HEK293 (cell line): Measurements from ENCODE around the gene BMS1.

Source experiments
- CTCF ChIA-PET: fragments of 350-600 bp; formaldehyde crosslinking; extraction: SDS; loops from one replicate; lab custom pipeline; 2021; ENCODE audit warnings: antibody characterized with exemption; lab: Yijun Ruan, JAX
- POLR2A ChIA-PET: fragments of 300-600 bp; formaldehyde crosslinking; extraction: SDS; loops from one replicate; lab custom pipeline; 2020; ENCODE audit warnings: antibody characterized with exemption, inconsistent platforms; lab: Yijun Ruan, JAX
- H3K27ac ChIP-seq: fragments of 200-500 bp; sonication (Bioruptor generic); 2 replicates; pipeline ENCODE4 v1.5.1; 2014; ENCODE audit warnings: low read depth, low read length, control low read depth, inconsistent platforms; ENCODE audit errors: extremely low read depth
- H3K36me3 ChIP-seq, 2 experiments: fragments of 200-500 bp in 1 of 2; sonication (Bioruptor generic) in 1 of 2; 1 replicate in 1 of 2; 2 replicates in 1 of 2; pipeline ENCODE4 v1.5.1; 2014 to 2017; ENCODE audit warnings: inconsistent platforms in 2 of 2, low read length in 2 of 2; ENCODE audit not compliant: control insufficient read depth in 2 of 2, insufficient read depth in 1 of 2
- H3K4me1 ChIP-seq: fragments of 200-500 bp; sonication (Bioruptor generic); 2 replicates; pipeline ENCODE4 v1.5.1; 2014; ENCODE audit warnings: mild to moderate bottlenecking, low read length, inconsistent platforms; ENCODE audit not compliant: control insufficient read depth, insufficient read depth
- H3K4me3 ChIP-seq: 2 replicates; pipeline ENCODE4 v1.5.1; 2011; ENCODE audit warnings: low read depth, mild to moderate bottlenecking, control low read depth, low read length, moderate library complexity
- H3K9me3 ChIP-seq: fragments of 200-500 bp; sonication (Bioruptor generic); 2 replicates; pipeline ENCODE4 v1.5.1; 2014; ENCODE audit warnings: low read depth, low read length, inconsistent platforms; ENCODE audit not compliant: control insufficient read depth, insufficient read depth
- BCL11B ChIP-seq: fragments of 450-650 bp; formaldehyde crosslinking; IDR thresholded peaks from 2 replicates; pipeline ENCODE4 v1.5.1; 2016; ENCODE audit warnings: low read depth, missing biosample characterization, missing genetic modification characterization
- FEZF1 ChIP-seq: fragments of 450-650 bp; formaldehyde crosslinking; IDR thresholded peaks from 2 replicates; pipeline ENCODE4 v1.5.1; 2016; ENCODE audit warnings: missing biosample characterization, missing genetic modification characterization
- GFI1B ChIP-seq: fragments of 450-650 bp; formaldehyde crosslinking; IDR thresholded peaks from 2 replicates; pipeline ENCODE4 v1.5.1; 2016; ENCODE audit warnings: missing biosample characterization, missing genetic modification characterization
- IKZF3 ChIP-seq: fragments of 450-650 bp; IDR thresholded peaks from 2 replicates; pipeline ENCODE4 v1.5.0; 2018; ENCODE audit warnings: missing biosample characterization, mild to moderate bottlenecking, missing genetic modification characterization, moderate library complexity
- KLF9 ChIP-seq: fragments of 450-650 bp; formaldehyde crosslinking; IDR thresholded peaks from 2 replicates; pipeline ENCODE4 v1.5.1; 2016; ENCODE audit warnings: missing biosample characterization, missing genetic modification characterization, low read depth
- SCRT1 ChIP-seq: fragments of 450-650 bp; formaldehyde crosslinking; IDR thresholded peaks from 2 replicates; pipeline ENCODE4 v1.5.1; 2016; ENCODE audit warnings: missing biosample characterization, missing genetic modification characterization, borderline replicate concordance
- SP2 ChIP-seq: fragments of 450-650 bp; formaldehyde crosslinking; IDR thresholded peaks from 2 replicates; pipeline ENCODE4 v1.5.1; 2016; ENCODE audit warnings: missing biosample characterization, missing genetic modification characterization
- ZBTB7A ChIP-seq: fragments of 450-650 bp; formaldehyde crosslinking; IDR thresholded peaks from 2 replicates; pipeline ENCODE4 v1.5.1; 2016; ENCODE audit warnings: low read depth, missing biosample characterization, missing genetic modification characterization
- ZNF114 ChIP-seq: fragments of 450-650 bp; formaldehyde crosslinking; IDR thresholded peaks from 2 replicates; pipeline ENCODE4 v1.5.0; 2017; ENCODE audit warnings: missing biosample characterization, missing genetic modification characterization
- ZNF146 ChIP-seq: fragments of 450-650 bp; formaldehyde crosslinking; IDR thresholded peaks from 2 replicates; pipeline ENCODE4 v1.5.1; 2016; ENCODE audit warnings: missing biosample characterization, missing genetic modification characterization
- ZNF510 ChIP-seq: fragments of 450-650 bp; formaldehyde crosslinking; IDR thresholded peaks from 2 replicates; pipeline ENCODE4 v1.5.1; 2018; ENCODE audit warnings: mild to moderate bottlenecking, missing genetic modification characterization, missing biosample characterization; ENCODE audit not compliant: insufficient replicate concordance
- ZNF558 ChIP-seq: fragments of 450-650 bp; formaldehyde crosslinking; IDR thresholded peaks from 2 replicates; pipeline ENCODE4 v1.5.1; 2016; ENCODE audit warnings: missing biosample characterization, missing genetic modification characterization
- ZNF610 ChIP-seq: fragments of 450-650 bp; formaldehyde crosslinking; IDR thresholded peaks from 2 replicates; pipeline ENCODE4 v1.5.1; 2016; ENCODE audit warnings: missing biosample characterization, missing genetic modification characterization, borderline replicate concordance
- ZNF660 ChIP-seq: fragments of 450-650 bp; IDR thresholded peaks from 2 replicates; pipeline ENCODE4 v1.5.1; 2018; ENCODE audit warnings: missing biosample characterization, mild to moderate bottlenecking, missing genetic modification characterization
- ZNF747 ChIP-seq: fragments of 450-650 bp; formaldehyde crosslinking; IDR thresholded peaks from 2 replicates; pipeline ENCODE4 v1.5.1; 2016; ENCODE audit warnings: missing biosample characterization, missing genetic modification characterization
- ZNF785 ChIP-seq: fragments of 450-650 bp; formaldehyde crosslinking; IDR thresholded peaks from 2 replicates; pipeline ENCODE4 v1.5.1; 2016; ENCODE audit warnings: missing biosample characterization, missing genetic modification characterization
- TF ChIP-seq, protein P1 (sequence below): fragments of 450-650 bp; formaldehyde crosslinking; conservative IDR thresholded peaks from 2 replicates; pipeline ENCODE4 v1.5.1; 2016; ENCODE audit warnings: low read depth, missing biosample characterization, missing genetic modification characterization
- TF ChIP-seq, protein P2 (sequence below): sonication (generic); formaldehyde crosslinking; IDR thresholded peaks from 2 replicates; pipeline ENCODE4 v1.8.1; 2022; ENCODE audit warnings: mild to moderate bottlenecking, moderate library complexity, missing genetic modification reagents
- TF ChIP-seq, protein P3 (sequence below): fragments of 450-650 bp; formaldehyde crosslinking; IDR thresholded peaks from 2 replicates; pipeline ENCODE4 v1.5.1; 2017; ENCODE audit warnings: missing biosample characterization, mild to moderate bottlenecking, missing genetic modification characterization, moderate library complexity
- TF ChIP-seq, protein P4 (sequence below): fragments of 450-650 bp; formaldehyde crosslinking; IDR thresholded peaks from 2 replicates; pipeline ENCODE4 v1.5.1; 2016; ENCODE audit warnings: missing biosample characterization, missing genetic modification characterization

BMS1 gene, protein sequence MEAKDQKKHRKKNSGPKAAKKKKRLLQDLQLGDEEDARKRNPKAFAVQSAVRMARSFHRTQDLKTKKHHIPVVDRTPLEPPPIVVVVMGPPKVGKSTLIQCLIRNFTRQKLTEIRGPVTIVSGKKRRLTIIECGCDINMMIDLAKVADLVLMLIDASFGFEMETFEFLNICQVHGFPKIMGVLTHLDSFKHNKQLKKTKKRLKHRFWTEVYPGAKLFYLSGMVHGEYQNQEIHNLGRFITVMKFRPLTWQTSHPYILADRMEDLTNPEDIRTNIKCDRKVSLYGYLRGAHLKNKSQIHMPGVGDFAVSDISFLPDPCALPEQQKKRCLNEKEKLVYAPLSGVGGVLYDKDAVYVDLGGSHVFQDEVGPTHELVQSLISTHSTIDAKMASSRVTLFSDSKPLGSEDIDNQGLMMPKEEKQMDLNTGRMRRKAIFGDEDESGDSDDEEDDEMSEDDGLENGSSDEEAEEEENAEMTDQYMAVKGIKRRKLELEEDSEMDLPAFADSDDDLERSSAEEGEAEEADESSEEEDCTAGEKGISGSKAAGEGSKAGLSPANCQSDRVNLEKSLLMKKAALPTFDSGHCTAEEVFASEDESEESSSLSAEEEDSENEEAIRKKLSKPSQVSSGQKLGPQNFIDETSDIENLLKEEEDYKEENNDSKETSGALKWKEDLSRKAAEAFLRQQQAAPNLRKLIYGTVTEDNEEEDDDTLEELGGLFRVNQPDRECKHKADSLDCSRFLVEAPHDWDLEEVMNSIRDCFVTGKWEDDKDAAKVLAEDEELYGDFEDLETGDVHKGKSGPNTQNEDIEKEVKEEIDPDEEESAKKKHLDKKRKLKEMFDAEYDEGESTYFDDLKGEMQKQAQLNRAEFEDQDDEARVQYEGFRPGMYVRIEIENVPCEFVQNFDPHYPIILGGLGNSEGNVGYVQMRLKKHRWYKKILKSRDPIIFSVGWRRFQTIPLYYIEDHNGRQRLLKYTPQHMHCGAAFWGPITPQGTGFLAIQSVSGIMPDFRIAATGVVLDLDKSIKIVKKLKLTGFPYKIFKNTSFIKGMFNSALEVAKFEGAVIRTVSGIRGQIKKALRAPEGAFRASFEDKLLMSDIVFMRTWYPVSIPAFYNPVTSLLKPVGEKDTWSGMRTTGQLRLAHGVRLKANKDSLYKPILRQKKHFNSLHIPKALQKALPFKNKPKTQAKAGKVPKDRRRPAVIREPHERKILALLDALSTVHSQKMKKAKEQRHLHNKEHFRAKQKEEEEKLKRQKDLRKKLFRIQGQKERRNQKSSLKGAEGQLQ

DNA sequence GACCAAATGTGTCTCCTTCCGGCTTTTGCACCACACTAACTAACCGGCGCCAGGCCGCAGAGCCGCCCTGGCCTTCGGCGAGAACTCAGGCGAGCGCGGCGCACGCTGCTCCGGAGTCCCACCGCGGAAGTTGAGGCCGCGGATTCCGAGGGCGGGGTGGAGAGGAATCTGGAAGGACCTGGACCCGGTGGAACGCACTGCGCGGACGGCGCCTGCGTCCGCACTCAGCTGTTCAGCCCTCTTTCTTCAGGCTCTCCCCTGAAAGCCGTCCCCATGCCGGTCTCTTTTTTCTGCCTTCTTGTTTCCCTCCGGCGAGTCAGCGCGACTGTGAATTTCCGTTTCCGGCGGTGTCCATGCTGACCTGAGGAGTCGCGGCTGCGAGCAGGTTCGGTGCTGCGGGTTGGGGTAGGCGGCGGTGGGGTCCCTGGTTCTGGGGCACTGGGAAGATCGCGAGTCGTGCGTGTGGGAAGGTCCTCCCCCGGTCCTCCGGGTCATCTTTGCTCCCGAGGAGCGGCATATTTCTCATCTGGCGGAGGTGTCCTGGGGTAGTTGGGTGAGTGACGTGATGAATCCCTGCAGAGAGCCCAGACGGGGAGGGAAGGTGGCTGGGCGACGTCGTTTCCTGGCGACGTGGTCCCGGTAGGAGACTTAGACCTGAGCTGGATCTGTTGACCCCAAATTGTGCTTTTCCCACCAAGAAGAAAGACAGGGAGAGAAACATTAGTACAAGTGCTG, at the start of gene BMS1:
BMS1 (plus strand) TSS at position 350 of the 735 bp plus-strand sequence. CDS start 1,600 bp downstream, outside the sequence.
- H3K27ac ChIP-seq: peak within 1 kb of the TSS; percentile 68
- no peaks in the 10 kb centered on the region for H3K9me3 ChIP-seq
- ChIA-PET CTCF (interaction anchor here (0.6 to 2.8 kb wide), 5 partner anchors 20 to 313 kb away, joined by 3 to 10 read pairs (median 3); no protein-coding TSS in a partner anchor), POLR2A (interaction anchor here (0.9 to 1.8 kb wide), 6 partner anchors 9 to 293 kb away, joined by 3 to 13 read pairs (median 4); no protein-coding TSS in a partner anchor)
- peak within 1 kb of the TSS; percentile 74 for H3K4me3 ChIP-seq
- H3K4me1 ChIP-seq: no peaks in the 10 kb centered on the region
- H3K36me3 ChIP-seq: peaks cover 16 to 33% of the 10 kb centered on the region in 2 experiments
- TF ChIP-seq IKZF3 (tag by site-specific recombination): 0 out of 2 replicates have a peak, but pooled peaks have one; percentile 10
- peak; percentile 98 for TF ChIP-seq ZNF660 (tag by site-specific recombination)
- 0 out of 2 replicates have a peak, but pooled peaks have one; percentile 60 for TF ChIP-seq ZBTB7A (tag by site-specific recombination)
- TF ChIP-seq FEZF1: peak; percentile 39; the same call in 1 of the 2 replicates
- no peak for TF ChIP-seq GFI1B (tag by site-specific recombination)
- peak; percentile 20; the same call in 1 of the 2 replicates for TF ChIP-seq ZNF558 (tag by site-specific recombination)
- peak; percentile 77 for TF ChIP-seq ZNF510 (tag by site-specific recombination)
- TF ChIP-seq, protein P1, sequence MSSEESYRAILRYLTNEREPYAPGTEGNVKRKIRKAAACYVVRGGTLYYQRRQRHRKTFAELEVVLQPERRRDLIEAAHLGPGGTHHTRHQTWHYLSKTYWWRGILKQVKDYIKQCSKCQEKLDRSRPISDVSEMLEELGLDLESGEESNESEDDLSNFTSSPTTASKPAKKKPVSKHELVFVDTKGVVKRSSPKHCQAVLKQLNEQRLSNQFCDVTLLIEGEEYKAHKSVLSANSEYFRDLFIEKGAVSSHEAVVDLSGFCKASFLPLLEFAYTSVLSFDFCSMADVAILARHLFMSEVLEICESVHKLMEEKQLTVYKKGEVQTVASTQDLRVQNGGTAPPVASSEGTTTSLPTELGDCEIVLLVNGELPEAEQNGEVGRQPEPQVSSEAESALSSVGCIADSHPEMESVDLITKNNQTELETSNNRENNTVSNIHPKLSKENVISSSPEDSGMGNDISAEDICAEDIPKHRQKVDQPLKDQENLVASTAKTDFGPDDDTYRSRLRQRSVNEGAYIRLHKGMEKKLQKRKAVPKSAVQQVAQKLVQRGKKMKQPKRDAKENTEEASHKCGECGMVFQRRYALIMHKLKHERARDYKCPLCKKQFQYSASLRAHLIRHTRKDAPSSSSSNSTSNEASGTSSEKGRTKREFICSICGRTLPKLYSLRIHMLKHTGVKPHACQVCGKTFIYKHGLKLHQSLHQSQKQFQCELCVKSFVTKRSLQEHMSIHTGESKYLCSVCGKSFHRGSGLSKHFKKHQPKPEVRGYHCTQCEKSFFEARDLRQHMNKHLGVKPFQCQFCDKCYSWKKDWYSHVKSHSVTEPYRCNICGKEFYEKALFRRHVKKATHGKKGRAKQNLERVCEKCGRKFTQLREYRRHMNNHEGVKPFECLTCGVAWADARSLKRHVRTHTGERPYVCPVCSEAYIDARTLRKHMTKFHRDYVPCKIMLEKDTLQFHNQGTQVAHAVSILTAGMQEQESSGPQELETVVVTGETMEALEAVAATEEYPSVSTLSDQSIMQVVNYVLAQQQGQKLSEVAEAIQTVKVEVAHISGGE (tag by site-specific recombination): peak; percentile 100
- no peak for TF ChIP-seq ZNF114 (tag by site-specific recombination)
- peak; percentile 67; the same call in 1 of the 2 replicates for TF ChIP-seq KLF9
- TF ChIP-seq SP2 (tag by site-specific recombination): peak; percentile 84
- TF ChIP-seq, protein P2, sequence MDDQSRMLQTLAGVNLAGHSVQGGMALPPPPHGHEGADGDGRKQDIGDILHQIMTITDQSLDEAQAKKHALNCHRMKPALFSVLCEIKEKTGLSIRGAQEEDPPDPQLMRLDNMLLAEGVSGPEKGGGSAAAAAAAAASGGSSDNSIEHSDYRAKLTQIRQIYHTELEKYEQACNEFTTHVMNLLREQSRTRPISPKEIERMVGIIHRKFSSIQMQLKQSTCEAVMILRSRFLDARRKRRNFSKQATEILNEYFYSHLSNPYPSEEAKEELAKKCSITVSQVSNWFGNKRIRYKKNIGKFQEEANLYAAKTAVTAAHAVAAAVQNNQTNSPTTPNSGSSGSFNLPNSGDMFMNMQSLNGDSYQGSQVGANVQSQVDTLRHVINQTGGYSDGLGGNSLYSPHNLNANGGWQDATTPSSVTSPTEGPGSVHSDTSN (CRISPR knock-in tag): 0 out of 2 replicates have a peak, but pooled peaks have one; percentile 29
- no peak for TF ChIP-seq BCL11B (tag by site-specific recombination)
- TF ChIP-seq, protein P3, sequence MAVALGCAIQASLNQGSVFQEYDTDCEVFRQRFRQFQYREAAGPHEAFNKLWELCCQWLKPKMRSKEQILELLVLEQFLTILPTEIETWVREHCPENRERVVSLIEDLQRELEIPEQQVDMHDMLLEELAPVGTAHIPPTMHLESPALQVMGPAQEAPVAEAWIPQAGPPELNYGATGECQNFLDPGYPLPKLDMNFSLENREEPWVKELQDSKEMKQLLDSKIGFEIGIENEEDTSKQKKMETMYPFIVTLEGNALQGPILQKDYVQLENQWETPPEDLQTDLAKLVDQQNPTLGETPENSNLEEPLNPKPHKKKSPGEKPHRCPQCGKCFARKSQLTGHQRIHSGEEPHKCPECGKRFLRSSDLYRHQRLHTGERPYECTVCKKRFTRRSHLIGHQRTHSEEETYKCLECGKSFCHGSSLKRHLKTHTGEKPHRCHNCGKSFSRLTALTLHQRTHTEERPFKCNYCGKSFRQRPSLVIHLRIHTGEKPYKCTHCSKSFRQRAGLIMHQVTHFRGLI (tag by site-specific recombination): peak; percentile 80
- TF ChIP-seq ZNF785 (tag by site-specific recombination): peak; percentile 91; the same call in 1 of the 2 replicates
- TF ChIP-seq SCRT1 (tag by site-specific recombination): peak; percentile 82
- peak; percentile 81 for TF ChIP-seq ZNF610
- no peak for TF ChIP-seq ZNF747
- TF ChIP-seq, protein P4, sequence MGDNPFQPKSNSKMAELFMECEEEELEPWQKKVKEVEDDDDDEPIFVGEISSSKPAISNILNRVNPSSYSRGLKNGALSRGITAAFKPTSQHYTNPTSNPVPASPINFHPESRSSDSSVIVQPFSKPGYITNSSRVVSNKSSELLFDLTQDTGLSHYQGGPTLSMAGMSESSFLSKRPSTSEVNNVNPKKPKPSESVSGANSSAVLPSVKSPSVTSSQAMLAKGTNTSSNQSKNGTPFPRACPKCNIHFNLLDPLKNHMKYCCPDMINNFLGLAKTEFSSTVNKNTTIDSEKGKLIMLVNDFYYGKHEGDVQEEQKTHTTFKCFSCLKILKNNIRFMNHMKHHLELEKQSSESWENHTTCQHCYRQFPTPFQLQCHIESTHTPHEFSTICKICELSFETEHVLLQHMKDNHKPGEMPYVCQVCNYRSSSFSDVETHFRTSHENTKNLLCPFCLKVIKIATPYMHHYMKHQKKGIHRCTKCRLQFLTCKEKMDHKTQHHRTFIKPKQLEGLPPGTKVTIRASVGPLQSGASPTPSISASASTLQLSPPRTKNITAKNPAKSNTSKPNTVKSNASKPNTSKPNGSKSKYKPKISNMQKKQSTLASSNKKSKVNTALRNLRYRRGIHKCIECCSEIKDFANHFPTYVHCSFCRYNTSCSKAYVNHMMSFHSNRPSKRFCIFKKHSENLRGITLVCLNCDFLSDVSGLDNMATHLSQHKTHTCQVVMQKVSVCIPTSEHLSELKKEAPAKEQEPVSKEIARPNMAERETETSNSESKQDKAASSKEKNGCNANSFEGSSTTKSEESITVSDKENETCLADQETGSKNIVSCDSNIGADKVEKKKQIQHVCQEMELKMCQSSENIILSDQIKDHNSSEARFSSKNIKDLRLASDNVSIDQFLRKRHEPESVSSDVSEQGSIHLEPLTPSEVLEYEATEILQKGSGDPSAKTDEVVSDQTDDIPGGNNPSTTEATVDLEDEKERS (tag by site-specific recombination): 0 out of 2 replicates have a peak, but pooled peaks have one; percentile 30
- TF ChIP-seq ZNF146 (tag by site-specific recombination): peak; percentile 68; the same call in 1 of the 2 replicates
